NB4 (cell line): ENCODE results near the gene SH3GL2.

Source experiments
- CTCF ChIP-seq: IDR thresholded peaks from one replicate; pipeline ENCODE4 v1.5.1; 2012; ENCODE audit warnings: low read depth, low read length
- MAX ChIP-seq: IDR thresholded peaks from 2 replicates; pipeline ENCODE4 v1.6.1; 2011; ENCODE audit warnings: low read depth, low read length
- POLR2A ChIP-seq: IDR thresholded peaks from 2 replicates; pipeline ENCODE4 v1.6.1; 2011; ENCODE audit warnings: mild to moderate bottlenecking; ENCODE audit not compliant: insufficient read length; ENCODE audit errors: extremely low read depth

- TF ChIP-seq CTCF (no peak), POLR2A (no peak), MAX (no peak)
These were observed 43.3 kb downstream of the SH3GL2 start for GRCh38 chr9:17622141-17622540.
